HCT116 (cell line): Measurements from ENCODE around the gene MYRF.

Source experiments
- CTCF ChIP-seq, 3 experiments: fragments of 200-600 bp in 1 of 3; sonication (generic) in 1 of 3; IDR thresholded peaks in 2 of 3; conservative IDR thresholded peaks in 1 of 3; 2 replicates each; pipeline ENCODE4 v1.5.1; 2012 to 2017; ENCODE audit warnings: low read depth in 2 of 3, low read length in 2 of 3, antibody characterized with exemption in 1 of 3, borderline replicate concordance in 1 of 3, control low read depth in 1 of 3, mild to moderate bottlenecking in 1 of 3, mixed read lengths in 1 of 3, mixed run types in 1 of 3, moderate library complexity in 1 of 3; ENCODE audit not compliant: insufficient read depth in 1 of 3
- TCF7L2 ChIP-seq: IDR thresholded peaks from 2 replicates; pipeline ENCODE4 v1.7.0; 2011; ENCODE audit warnings: borderline replicate concordance, inconsistent platforms; ENCODE audit not compliant: insufficient read depth, insufficient read length; ENCODE audit errors: extremely low read depth

DNA sequence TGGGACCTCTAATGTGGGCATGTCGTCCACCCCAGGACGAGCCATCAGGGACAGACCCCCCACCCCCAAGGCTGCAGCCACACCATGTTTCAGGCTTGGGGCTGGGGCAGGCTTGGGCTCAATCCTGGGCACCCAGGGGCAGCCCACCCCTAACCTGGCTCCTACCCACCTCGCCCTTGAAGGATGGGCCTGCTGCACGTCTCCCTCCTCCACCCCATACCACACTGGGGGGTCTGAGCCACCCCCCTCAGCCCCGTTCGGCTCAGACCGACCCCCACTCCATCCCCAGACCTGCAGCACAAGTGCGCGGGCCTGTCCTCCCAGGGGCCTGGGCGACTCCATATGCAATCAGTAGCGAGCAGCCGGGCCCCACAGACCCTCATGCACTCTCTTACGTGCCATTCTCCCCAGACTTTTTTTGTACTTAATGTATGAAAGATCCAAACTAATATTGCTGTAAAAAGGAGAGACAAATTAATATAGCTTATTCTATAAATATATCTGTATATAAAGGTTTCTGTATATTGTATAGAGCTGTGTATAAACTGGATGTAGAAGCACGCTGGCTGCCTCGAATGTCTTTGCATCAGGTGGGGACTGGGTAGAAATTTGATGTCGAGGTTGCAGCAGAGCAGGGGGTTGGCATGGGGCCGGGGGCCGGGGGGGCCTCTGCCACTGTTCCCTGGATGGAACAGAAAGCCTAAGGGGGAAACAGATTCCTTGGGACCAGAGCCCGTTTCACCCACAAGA lies 5.8 kb upstream of the MYRF start:
- TF ChIP-seq TCF7L2 (no peak), CTCF (IDR thresholded peaks at IDR 0.05 in 2 of 3, conservative IDR thresholded peaks at IDR 0.05 in 1 of 3; ENCODE audit: borderline replicate concordance in 1 of 3, insufficient read depth in 1 of 3, low read depth in 2 of 3, low read length in 2 of 3) (no peak)
